ENCODE measurements around the gene SLC19A1.

GRCh38 chr21:45467221-45467779 lies 74.9 kb downstream of the SLC19A1 start:
- no peak for TF ChIP-seq EZH2 (IDR thresholded peaks at IDR 0.05; ENCODE audit: low read length, missing control alignments)
- no peak for TF ChIP-seq CTCF (conservative IDR thresholded peaks at IDR 0.05 in 1 of 2, IDR thresholded peaks at IDR 0.05 in 1 of 2; ENCODE audit: low read depth in 1 of 2, low read length in 2 of 2)
